GM04503 (cell line): ENCODE measurements around the gene RUNX2.
"Not testable (repeated sequence)": the region's sequence is repeated elsewhere in the genome, so short reads cannot be mapped to it uniquely, and the experiment has no call there.

ENCODE experiments used
- DNase-seq: peaks from one replicate; pipeline ENCODE4 v3.0.0-alpha.2; 2012; ENCODE audit warnings: low read depth

The RUNX2 gene

DNA sequence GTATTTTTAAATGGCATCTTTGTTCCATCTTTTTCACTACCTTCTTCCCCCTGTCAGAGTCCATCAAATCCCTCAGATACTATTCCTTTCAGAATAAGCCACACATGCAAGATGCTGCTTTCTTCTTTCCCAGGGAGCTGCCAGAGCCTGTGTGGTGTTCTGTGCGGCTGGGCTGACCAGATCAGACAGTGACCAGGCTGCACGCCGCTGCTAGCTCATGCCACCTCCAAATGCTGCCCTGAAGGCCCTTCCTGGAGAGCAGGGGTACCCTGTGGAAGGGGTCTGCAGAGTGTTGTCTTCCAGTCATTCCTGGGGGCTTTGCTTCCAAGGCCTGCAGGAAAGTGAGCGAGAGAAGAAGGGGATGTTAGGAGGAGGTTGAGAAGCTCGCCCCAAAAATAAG, 228.7 kb downstream of the RUNX2 start:
- DNase-seq: no peak

DNA sequence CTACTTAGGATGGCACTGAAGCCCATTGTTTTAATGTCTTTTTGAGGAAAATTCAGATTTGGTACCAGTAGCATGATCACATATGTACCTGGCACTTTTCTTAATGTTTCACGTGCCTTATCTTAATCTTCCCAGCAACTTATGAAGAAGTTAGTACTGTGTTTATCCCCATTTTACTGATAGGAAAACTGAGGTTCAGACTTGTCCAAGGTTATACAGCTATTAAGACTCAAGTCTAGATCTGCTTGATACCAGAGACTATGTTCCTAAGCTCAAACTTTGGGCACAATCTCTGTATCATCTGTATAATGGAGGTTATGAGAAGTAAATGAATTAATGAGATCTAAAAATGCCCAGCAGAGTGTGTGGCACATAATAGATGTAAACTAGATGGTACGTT, 229.3 kb downstream of the RUNX2 start:
- no peak for DNase-seq

DNA sequence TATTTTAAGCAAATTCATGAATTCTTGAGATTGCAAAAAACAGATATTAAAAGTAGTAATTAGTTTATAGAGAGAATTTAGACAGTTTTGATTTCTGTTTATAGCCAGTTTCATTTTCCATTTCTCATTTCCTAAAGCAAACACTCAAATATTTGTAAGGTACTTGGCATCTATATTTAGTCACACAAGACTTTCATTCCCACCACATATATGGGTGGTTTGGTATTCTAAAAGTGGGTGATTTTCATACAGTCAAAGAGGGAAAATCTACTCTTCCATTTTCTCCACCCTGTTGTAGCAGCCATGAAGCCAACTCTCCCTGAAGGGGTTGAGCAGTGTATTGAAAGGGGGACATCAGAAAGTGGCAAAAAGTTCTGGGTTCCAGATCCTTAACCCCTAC, 230.7 kb downstream of the RUNX2 start:
- no peak for DNase-seq

DNA sequence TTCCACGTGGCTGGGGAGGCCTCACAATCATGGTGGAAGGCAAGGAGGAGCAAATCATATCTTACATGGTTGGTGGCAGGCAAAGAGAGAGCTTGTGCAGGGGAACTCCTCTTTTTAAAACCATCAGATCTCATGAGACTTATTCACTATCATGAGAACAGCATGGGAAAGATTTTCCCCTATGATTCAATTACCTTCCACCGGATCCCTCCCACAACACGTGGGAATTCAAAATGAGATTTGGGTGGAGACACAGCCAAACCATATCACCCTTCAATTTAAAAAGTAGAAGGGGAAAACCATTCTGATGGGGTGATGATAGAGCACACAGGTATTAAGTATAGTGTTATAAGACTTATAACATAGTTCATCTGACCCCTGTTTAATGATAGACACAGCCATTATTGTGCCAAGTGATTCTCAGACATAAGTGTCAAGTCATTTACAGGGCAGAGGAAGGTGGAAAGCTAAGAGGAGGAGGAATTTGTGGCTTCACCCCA, 232.2 kb downstream of the RUNX2 start:
- DNase-seq: not testable (repeated sequence)

DNA sequence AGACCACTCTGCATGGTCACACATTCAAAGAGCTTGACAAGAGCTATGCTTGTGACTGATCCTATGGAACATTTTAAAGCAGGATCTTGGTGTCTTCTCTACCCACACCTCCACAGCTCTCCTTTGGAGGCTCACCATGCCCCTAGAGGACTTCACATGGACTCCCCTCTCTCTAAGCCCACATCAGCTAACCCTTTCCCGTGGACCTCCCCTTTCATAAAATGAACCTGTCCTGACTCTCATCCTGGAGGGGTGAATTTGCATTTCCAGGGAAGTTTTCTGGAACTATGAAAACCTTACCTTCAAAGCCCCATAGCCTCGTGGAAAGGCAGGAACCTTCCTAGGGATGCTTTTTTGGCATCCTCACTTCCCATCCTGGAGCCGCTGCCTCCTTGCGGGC, 234.0 kb downstream of the RUNX2 start:
- DNase-seq: no peak

DNA sequence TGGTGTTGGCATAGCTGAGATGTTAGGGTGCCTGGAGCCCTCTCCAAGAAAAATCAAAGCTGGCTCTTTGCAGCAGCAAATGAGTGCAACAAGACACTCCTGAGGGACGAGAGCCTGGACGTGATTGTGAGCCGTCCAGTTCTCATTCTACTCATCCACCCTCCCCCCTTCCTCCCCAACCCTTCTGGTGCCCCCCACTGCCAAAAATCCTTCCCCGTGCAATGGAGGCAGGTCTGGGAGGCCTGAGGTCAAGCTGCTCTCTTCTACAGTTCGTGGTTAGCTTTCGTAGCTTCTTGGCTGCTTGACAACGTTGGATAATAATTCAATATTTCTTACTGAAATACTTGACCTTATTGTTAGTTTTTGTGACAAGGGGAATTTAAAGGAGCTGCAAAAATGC, 234.9 kb downstream of the RUNX2 start:
- no peak for DNase-seq

DNA sequence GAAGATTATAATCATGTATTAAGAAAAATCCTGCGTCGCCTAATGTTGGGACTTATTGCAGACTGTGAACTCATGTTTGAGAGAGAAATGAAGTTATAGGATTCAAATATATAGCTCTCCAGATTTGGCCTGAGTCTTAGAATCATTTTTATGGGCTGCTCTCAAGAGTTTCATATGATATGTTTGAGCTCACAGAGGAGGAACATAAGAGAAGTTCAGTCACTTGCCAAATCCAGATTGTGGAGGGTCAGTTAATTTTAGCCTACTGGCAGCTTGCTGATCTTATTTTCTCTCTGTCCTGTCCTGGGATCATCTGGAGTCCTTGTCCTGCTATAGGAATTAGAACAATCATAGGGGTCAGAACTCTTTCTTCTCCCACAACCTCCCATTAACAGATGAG, 235.7 kb downstream of the RUNX2 start:
- DNase-seq: no peak

DNA sequence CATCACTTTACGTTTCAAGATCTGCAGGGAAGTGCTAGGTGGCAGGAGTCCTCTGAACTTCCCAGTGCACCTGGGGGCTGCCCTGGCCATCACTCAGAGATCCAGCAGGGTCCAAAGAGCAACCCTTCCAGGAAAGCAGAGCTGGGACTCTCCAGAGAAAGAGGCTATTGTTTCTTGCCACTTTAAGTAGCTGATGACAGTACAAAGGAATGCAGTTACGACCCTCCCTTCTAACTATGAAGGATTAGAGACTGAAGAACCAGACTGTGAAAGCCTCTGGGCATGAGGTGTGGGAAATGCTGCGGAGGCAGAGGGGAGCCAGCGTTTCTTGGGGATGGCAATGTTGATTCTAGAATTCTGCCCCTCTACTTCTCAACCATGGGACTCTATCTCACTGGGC, 238.8 kb downstream of the RUNX2 start:
- no peak for DNase-seq

DNA sequence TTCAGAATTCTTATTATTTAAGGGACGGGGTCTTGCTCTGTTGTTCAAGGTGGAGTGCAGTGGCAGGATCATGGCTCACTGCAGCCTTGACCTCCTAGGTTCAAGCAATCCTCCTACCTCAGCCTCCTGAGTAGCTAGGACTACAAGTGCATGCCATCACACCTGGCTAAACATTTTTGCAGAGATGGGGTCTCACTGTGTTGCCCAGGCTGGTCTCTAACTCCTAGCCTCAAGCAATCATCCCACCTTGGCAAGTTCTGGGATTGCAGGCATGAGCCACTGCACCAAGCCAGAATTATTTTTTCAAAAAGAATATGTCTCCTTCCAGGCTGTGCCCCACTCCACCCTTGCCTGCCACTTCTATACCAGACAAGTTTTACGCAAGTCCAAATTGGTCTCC, 239.7 kb downstream of the RUNX2 start:
- no peak for DNase-seq

DNA sequence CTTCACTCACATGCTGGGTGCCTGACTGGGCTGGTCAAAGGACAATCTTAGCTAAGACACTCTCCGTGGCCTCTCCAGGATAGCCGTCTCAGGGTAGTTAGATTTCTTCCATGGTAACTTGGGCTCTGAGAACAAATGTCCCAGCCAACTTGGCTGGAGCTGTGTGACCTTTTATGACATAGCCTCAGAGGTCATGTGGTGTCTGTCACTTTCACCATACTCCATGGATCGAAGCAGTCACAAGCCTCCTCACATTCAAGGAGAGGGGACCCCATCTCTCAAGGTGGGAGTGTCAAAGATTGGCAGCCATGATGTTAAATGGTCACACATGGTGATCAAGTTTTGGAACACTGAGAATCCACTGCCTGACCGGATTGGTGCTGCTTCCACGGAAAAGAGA, 240.5 kb downstream of the RUNX2 start:
- no peak for DNase-seq

DNA sequence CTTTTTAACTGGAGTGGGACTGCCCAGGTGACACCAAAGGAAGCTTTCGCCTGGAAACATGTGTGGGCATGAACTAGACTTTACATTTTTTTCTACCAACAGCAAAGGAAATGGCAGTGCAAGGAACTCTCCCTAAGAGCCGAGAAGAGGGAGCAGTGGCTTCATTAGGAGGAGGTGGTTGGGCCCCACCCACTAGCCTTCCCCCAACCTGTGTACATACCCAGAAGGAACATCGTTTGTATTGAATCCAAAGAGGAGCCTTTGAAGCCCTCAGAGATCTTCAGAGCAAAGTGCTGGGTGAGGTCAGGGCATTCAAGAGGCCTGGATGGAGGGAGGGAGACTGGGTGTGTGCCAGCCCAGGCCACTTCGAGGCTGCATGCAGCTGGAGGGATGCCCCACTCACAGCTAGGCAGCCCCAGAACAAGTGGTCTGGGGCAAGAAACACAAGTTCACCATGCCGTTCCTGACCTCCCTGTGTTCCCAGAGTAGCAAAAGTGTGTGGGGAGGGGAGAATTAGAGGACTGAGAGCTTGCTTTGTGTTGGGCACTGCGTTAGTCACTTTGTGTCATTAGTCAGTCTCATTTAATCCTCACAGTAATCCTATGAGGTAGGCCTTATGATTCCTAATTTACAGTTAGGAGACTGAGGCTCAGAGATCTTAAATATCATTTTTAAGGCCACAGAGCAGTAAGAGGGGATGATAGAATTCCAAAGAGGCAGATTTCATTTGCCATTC, 241.2 kb downstream of the RUNX2 start:
- DNase-seq: no peak

DNA sequence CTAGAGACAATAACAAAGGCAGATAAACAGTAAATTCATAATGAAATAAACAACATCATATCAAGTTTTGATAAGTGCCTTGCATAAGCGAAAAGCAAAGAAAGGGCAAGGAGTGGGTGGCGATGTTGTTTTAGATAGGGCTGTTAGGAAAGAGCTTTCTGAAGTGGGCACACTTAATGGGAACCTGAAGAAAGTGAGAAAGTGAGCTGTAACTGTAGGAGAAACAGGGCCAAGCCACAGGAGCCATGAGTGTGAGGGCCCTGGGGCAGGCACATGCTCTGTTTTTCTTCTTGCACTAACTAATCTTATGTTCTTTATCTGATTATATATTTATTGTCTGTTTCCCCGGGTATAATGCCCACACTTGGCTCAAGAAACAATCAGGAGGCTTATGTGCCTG, 243.0 kb downstream of the RUNX2 start:
- DNase-seq: no peak

DNA sequence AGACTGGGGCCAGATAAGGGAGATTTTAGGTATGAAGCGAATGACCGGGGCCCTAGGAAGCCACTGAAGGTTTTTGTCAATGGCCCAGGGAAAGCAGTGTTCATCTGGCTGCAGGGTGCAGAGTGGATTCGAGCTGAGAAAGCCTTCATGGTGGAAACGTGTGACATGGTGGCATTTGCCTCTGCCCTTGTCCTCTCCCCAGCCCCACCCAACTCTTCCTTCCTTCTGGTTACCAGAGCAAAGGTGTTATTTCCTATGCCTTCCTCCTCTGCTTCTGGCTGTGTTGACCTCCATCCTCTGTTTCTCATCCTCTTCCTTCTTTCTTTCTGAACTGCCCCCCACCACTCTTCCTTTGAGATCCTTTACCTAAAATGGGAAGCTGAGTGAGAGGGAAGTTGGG, 244.7 kb downstream of the RUNX2 start:
- DNase-seq: no peak

DNA sequence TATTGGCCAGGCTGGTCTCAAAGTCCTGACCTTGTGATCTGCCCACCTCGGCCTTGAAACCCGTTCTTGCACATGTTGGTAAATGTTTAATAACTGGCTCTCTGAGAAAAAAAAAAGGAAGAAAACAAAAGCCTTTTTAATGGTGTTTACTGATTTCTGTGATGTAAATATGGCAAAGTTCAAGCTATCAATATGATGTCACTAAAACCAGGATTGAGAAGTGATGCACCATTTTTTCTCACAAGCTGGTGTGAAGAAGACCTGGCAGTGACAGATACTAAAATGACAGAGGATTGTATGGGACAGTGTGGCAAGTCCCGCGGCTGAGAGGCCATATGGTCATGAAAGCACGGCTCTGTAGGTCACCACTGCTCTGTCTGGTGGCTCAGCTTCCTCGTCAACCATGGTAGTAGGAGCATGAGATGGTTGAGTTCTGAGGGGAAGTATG, 245.9 kb downstream of the RUNX2 start:
- no peak for DNase-seq

DNA sequence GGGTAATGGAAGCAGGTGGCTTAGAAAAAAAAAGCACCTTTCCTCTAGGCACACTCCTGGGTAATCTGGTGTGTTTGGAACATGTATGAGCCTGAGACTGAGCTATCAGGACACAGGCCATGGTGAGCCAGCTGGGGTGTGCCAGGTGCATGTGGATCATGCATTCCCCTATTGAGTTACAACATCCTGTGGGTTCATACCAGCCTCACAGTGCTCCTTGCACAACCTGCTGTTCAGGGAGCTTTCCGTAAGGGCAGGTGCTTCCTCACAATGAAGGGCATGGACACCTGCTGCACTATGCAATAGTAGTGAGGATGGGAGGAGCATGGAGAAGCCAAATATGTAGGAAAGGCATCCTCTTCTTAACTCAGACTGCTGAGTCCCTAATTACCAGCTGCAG, 246.8 kb downstream of the RUNX2 start:
- DNase-seq: no peak

DNA sequence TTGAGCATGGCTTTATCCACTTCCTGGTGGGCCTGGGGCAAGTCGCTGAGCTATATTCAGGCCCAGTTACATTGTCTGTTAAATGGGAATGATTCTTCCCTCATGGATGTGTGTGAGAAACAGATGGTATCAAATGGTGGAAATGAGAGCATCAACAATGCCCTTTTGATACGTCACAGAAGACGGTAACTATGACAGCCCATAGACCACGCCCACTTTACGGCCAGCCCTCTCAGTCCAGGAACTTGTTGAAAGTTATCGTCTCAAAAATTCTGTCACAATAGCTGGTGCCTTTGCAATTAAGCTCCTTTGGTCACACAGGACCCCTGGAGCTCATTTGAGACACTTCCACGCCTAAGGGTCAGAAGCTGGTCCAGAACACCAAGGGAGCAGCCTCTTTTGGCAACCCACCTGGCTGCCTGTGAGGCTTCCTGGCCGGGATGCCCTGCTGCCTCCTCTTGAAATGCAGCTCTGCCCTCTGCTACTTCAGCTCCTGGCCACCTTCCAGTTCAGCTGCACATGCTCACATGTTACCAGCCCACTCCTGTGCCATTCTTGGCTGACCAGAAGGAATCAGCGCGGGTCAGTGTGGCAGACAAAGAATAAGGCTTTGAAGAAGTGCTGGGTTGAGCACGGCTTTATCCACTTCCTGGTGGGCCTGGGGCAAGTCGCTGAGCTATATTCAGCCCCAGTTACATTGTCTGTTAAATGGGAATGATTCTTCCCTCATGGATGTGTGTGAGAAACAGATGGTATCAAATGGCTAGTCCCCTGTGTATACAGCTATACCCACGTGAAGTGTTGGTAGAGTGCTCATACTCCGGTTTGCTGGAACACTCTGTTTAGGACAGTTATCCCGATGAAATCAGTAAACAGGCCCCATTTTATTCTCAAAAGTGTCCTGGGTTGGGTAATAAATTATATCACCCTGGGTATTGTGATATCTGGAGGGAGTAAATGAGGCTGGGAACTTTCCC, 248.8 kb downstream of the RUNX2 start:
- DNase-seq: no peak

DNA sequence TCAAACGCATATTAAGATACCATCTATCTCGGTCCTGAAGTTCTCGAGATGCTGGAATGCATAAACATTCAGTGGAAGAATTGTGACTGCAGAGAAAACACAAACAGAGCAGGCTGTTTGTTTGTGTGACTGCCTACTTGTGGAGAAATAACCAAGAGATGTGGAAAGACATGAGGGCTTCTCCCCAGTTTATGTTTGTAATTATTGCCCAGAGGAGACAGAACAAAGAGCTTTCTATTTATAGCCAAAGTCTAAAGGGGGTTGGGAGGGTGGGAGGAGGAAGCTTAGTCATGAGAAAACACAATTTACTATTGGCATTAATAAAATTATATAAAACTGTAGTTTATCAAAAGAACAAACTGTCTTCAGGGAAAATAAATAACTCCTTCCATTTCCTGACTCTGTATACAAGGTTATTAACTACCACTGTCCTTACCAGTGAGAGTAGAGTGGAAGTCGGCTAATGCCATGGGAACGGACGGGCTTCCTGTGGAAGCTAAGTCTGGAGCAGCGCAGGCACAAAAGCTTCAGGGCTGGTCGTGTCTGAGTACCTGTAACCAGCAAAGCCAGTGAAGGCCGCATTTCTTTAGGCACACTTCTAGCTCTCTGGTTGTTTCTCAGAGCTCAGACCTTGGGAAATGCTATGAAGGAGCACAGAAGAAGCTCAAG, 249.8 kb downstream of the RUNX2 start:
- peak; percentile 35 for DNase-seq

DNA sequence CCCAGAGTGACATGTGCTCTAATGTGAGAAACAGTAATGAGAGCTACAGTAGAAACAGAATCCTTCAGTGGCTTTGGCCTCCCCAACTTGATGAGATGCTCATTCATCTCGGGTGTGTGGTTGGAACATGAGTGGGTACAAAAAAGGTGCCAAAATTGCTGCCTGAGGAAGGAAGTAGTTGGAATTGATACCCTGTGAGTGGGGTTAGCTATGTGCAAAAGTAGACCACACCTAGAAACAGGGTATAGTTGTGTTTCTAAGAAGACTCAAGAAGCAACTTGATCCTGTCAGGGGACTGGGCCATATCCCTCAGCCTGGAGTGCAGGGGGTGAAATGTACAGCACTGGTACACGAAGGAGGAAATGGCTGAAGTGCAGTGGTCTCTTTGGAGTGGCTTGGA, 256.0 kb downstream of the RUNX2 start:
- no peak for DNase-seq

DNA sequence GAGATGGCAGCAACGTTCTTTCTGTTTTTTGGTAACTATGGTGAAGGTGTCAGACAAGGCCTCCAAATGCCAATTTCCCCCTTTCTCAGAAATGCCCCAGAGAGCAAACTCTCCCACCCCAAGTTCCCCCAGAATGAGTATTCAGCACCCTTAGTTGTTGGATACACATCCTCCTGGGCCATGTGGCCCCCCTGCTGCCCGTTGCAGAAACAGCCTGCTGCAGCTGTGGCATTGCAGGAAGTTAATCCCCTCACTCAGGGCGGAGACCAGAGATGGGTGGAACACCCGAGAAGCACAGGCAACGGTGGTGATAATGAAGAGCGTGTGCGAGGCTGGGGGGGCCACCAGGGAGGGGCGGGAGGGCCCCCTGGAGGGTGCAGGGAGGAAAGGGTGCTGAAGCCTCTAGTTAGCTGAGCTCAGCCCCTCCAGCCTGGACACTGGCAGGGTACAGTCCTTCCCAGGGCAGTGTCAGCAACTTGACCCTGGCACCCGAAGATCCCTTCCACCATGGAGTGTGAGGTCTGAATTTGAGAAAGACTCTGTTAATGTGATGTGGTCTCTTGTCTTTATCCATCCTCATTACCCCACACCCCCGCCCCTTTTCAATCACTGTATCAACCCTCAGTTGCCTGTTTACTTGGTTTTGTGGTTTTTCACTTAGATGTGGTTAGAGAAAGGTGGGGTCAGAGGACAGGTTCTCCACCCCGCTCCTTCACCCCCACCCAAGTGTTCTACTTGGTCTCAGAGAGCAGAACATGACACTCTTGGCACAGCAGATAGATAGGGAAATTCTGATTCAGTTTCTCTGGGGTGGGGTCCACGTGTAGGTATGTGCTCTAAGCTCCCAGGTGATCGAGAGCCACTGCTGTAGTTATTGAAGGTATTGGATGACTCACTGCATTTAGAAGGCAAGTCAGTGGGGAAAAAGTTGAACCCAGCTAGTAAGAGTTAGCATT, 258.4 kb downstream of the RUNX2 start:
- no peak for DNase-seq

DNA sequence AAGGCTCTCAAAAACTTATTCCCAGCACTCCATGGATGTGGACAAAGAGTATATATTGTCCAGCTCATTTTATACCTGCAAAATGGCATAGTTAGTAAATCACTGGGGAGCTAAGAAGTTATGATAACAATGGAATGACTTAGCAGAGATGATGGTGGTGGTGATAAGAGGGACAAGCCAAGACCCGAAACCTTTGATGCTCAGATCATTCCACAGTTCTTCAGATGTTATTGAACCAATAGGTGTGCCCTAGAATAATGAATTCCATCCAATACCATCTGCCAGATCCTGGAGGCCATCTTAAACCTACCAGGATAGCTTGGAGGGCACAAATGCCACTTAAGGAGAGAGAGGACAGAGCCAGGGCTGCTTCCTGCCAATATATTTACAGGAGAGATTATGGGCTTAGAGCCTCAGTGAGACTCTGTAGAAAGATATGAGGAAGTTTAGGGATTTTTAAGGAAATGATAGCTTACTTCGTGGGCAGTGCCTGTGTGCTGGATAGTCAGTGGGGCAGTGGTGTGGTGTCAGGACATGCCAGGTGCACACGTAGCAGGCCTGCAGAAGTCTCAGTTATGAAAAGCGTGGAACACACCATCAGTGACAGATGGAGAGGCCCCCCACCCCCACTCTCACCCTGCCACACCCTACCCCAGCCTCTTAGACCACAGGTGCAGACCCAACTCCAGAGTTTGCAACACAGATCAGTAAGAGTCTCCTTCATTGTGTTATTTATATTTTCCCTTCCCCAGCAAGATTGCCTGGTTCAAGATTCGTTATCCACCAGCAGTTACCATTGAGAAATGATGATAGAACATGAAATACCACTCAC, 259.3 kb downstream of the RUNX2 start:
- no peak for DNase-seq
